ENCODE measurements around the gene SSTR5. TPM values are rescaled to one million over a fixed set of nuclear protein-coding genes. Genes with fewer than 3 reads are reported as not detected.

Gene SSTR5
- total RNA-seq, 4 donors from 2014 or later: not detected

GRCh38 chr16:1068451-1068850 lies 4.1 kb upstream of the SSTR5 start:
- DNase-seq: no peak
- H3K27me3 ChIP-seq: peaks cover 6 to 100% (median 22%) of the 10 kb centered on the region in 4 donors
- intact Hi-C loops (cut with DNase I): no loop called here
- H3K36me3 ChIP-seq: no peaks in the 10 kb centered on the region
- no peaks in the 10 kb centered on the region for H3K9me3 ChIP-seq
- peaks cover 0 to 8% (median 0%) of the 10 kb centered on the region in 3 donors for H3K4me1 ChIP-seq
- no peak overlapping the region for H3K27ac ChIP-seq
- no peak overlapping the region for H3K4me3 ChIP-seq
- TF ChIP-seq POLR2A (IDR thresholded peaks at IDR 0.05): no peak
- TF ChIP-seq CTCF (IDR thresholded peaks at IDR 0.05): no peak
- 70 to 84% methylated on average over 9 of the region's 18 CpGs for WGBS, 2 donors

- H3K4me1 ChIP-seq: peaks cover 0 to 8% (median 0%) of the 10 kb centered on the region in 3 donors
- H3K36me3 ChIP-seq: no peaks in the 10 kb centered on the region
- intact Hi-C loops (cut with DNase I): no loop called here
- WGBS, 2 donors: no CpG with 5 or more reads among the region's 7 CpGs
- no peaks in the 10 kb centered on the region for H3K9me3 ChIP-seq
- TF ChIP-seq CTCF (IDR thresholded peaks at IDR 0.05): no peak
- TF ChIP-seq POLR2A (IDR thresholded peaks at IDR 0.05): no peak
- no peak overlapping the region for H3K4me3 ChIP-seq
- DNase-seq: no peak
- no peak overlapping the region for H3K27ac ChIP-seq
- peaks cover 6 to 100% (median 23%) of the 10 kb centered on the region in 4 donors for H3K27me3 ChIP-seq
These were observed 3.4 kb upstream of the SSTR5 start for GRCh38 chr16:1069154-1069553.

GRCh38 chr16:1070084-1070863 lies 2.3 kb upstream of the SSTR5 start:
- TF ChIP-seq POLR2A (IDR thresholded peaks at IDR 0.05): no peak
- no peak for TF ChIP-seq CTCF (IDR thresholded peaks at IDR 0.05)
- H3K27ac ChIP-seq: no peak overlapping the region
- intact Hi-C loops (cut with DNase I): no loop called here
- no peaks in the 10 kb centered on the region for H3K36me3 ChIP-seq
- H3K27me3 ChIP-seq: peaks cover 6 to 100% (median 23%) of the 10 kb centered on the region in 4 donors
- no peak overlapping the region for H3K4me3 ChIP-seq
- peaks cover 0 to 8% (median 0%) of the 10 kb centered on the region in 3 donors for H3K4me1 ChIP-seq
- no peaks in the 10 kb centered on the region for H3K9me3 ChIP-seq
- DNase-seq: no peak
- 30 to 42% methylated on average over 4 to 7 of the region's 32 CpGs for WGBS, 2 donors

GRCh38 chr16:1070864-1071408 lies 1.6 kb upstream of the SSTR5 start:
- TF ChIP-seq CTCF (IDR thresholded peaks at IDR 0.05): no peak
- no peak for TF ChIP-seq POLR2A (IDR thresholded peaks at IDR 0.05)
- intact Hi-C loops (cut with DNase I): no loop called here
- Histone ChIP-seq H3K36me3 (no peaks in the 10 kb centered on the region), H3K27ac (no peak overlapping the region), H3K9me3 (no peaks in the 10 kb centered on the region), H3K27me3 (peaks cover 6 to 99% (median 23%) of the 10 kb centered on the region in 4 donors), H3K4me1 (peaks cover 0 to 8% (median 0%) of the 10 kb centered on the region in 3 donors), H3K4me3 (no peak overlapping the region)
- no peak for DNase-seq
- WGBS, 2 donors: 24 to 30% methylated on average over 2 to 4 of the region's 16 CpGs

- no peak for TF ChIP-seq POLR2A (IDR thresholded peaks at IDR 0.05)
- TF ChIP-seq CTCF (IDR thresholded peaks at IDR 0.05): no peak
- peaks cover 6 to 99% (median 21%) of the 10 kb centered on the region in 4 donors for H3K27me3 ChIP-seq
- 0 to 6% methylated on average over 1 to 6 of the region's 30 CpGs for WGBS, 2 donors
- H3K4me1 ChIP-seq: peaks cover 0 to 8% (median 0%) of the 10 kb centered on the region in 3 donors
- no peak overlapping the region for H3K4me3 ChIP-seq
- intact Hi-C loops (cut with DNase I): no loop called here
- no peak for DNase-seq
- H3K36me3 ChIP-seq: no peaks in the 10 kb centered on the region
- no peak overlapping the region for H3K27ac ChIP-seq
- no peaks in the 10 kb centered on the region for H3K9me3 ChIP-seq
These were observed 854 bp upstream of the SSTR5 start for GRCh38 chr16:1071561-1072225.
